ENCODE results near the gene PIGH. TPM values are rescaled to one million over a fixed set of nuclear protein-coding genes. Genes with fewer than 3 reads are reported as not detected.

Gene PIGH
- total RNA-seq, 1 experiment from 2014 or later, result 9.4 TPM

- no peak for TF ChIP-seq CTCF (conservative IDR thresholded peaks at IDR 0.05)
- Histone ChIP-seq H3K4me1 (ENCODE audit: insufficient read depth, low read length) (no peaks in the 10 kb centered on the region), H4K5ac (ENCODE audit: insufficient read length, low read depth, low read length) (no peak overlapping the region), H3K9me3 (ENCODE audit: control insufficient read depth, low read depth, low read length) (no peaks in the 10 kb centered on the region), H3K14ac (ENCODE audit: insufficient read depth, low read length) (no peak overlapping the region), H3K23ac (ENCODE audit: insufficient read length, low read depth, low read length) (no peak overlapping the region), H4K8ac (replicated peaks; ENCODE audit: insufficient read length, low read depth, low read length) (no peak overlapping the region), H2BK20ac (ENCODE audit: low read depth, low read length, poor library complexity, severe bottlenecking) (no peak overlapping the region), H3T11ph (ENCODE audit: low read length) (no peak overlapping the region), H3K9ac (ENCODE audit: extremely low read depth, insufficient read length, low read length) (no peak overlapping the region), H3K18ac (ENCODE audit: insufficient read length, low read depth, low read length) (no peak overlapping the region), H3K4me2 (ENCODE audit: insufficient read depth, insufficient read length, low read length) (no peak overlapping the region), H4K20me1 (ENCODE audit: control insufficient read depth, insufficient read depth, insufficient read length) (no peaks in the 10 kb centered on the region), H3K56ac (ENCODE audit: insufficient read length, low read depth, low read length) (no peak overlapping the region), H3K79me2 (ENCODE audit: insufficient read depth, low read length) (no peaks in the 10 kb centered on the region), H3K23me2 (ENCODE audit: insufficient read length, low read depth, low read length, poor library complexity, severe bottlenecking) (no peaks in the 10 kb centered on the region), H2BK12ac (ENCODE audit: insufficient read length, low read depth, low read length) (no peak overlapping the region), H2AFZ (ENCODE audit: low read length) (no peak overlapping the region), H3K79me1 (ENCODE audit: insufficient read depth, low read depth, low read length, poor library complexity, severe bottlenecking) (no peaks in the 10 kb centered on the region), H3K4ac (ENCODE audit: low read depth, low read length) (no peak overlapping the region), H2BK120ac (ENCODE audit: low read depth, low read length, poor library complexity, severe bottlenecking) (no peak overlapping the region), H2AK5ac (ENCODE audit: insufficient read length, low read length) (no peak overlapping the region), H3K27me3 (ENCODE audit: insufficient read depth, low read length) (no peaks in the 10 kb centered on the region), H2BK15ac (ENCODE audit: low read depth, low read length) (no peak overlapping the region), H4K91ac (ENCODE audit: insufficient read length, low read depth, low read length) (no peak overlapping the region), H2BK5ac (ENCODE audit: insufficient read length, low read length) (no peak overlapping the region), H3K27ac (ENCODE audit: insufficient read length, low read depth, low read length) (no peak overlapping the region)
- H3K4me3 Mint-ChIP-seq, result no peak overlapping the region
- peaks cover 4 to 37% (median 30%) of the 10 kb centered on the region in 3 experiments; a peak in 6 of 7 replicates for H3K36me3 Mint-ChIP-seq (ENCODE audit: insufficient read depth in 1 of 3, low read depth in 3 of 3)
- H3K4me1 Mint-ChIP-seq, result no peaks in the 10 kb centered on the region
- no peaks in the 10 kb centered on the region for H3K9me3 Mint-ChIP-seq
- no peaks in the 10 kb centered on the region for H3K27me3 Mint-ChIP-seq (ENCODE audit: low read depth)
- no CpG with 5 or more reads among the region's 1 CpG for WGBS (ENCODE audit: extremely low coverage, insufficient read length, low lambda C conversion rate)
- DNase-seq, result no peak
- H3K27ac Mint-ChIP-seq, result 0 out of 7 replicates have a peak overlapping the region, but pooled peaks of 1 of the 3 experiments have one; percentile 58
These were observed 43.6 kb upstream of the PIGH start for GRCh38 chr14:67643713-67644112.
